ENCODE results near the gene CLPTM1L.
"Not testable (repeated sequence)": the region's sequence is repeated elsewhere in the genome, so short reads cannot be mapped to it uniquely, and the experiment has no call there.

CLPTM1L gene

GRCh38 chr5:1292139-1292538 lies 52.8 kb downstream of the CLPTM1L start:
- peaks cover 45% of the 10 kb centered on the region for H3K27me3 ChIP-seq
- TF ChIP-seq CTCF (IDR thresholded peaks at IDR 0.05): no peak
- no peaks in the 10 kb centered on the region for H3K4me1 ChIP-seq (ENCODE audit: control insufficient read depth in 1 of 2, insufficient read depth in 1 of 2, low read depth in 1 of 2, low read length in 1 of 2)
- H3K4me3 ChIP-seq (ENCODE audit: low read depth in 1 of 2, low read length in 1 of 2): no peak overlapping the region
- no peaks in the 10 kb centered on the region for H3K9me3 ChIP-seq
- H3K36me3 ChIP-seq: no peaks in the 10 kb centered on the region
- no peak overlapping the region for H3K27ac ChIP-seq

- Histone ChIP-seq H3K27me3 (peaks cover 41% of the 10 kb centered on the region), H3K4me3 (ENCODE audit: low read depth in 1 of 2, low read length in 1 of 2) (no peak overlapping the region), H3K36me3 (no peaks in the 10 kb centered on the region), H3K9me3 (no peaks in the 10 kb centered on the region), H3K4me1 (ENCODE audit: control insufficient read depth in 1 of 2, insufficient read depth in 1 of 2, low read depth in 1 of 2, low read length in 1 of 2) (no peaks in the 10 kb centered on the region), H3K27ac (no peak overlapping the region)
- no peak for TF ChIP-seq CTCF (IDR thresholded peaks at IDR 0.05)
Observed at GRCh38 chr5:1291611-1292080, 53.3 kb downstream of the CLPTM1L start.

- not testable (repeated sequence) for H3K27ac ChIP-seq; H3K4me3 ChIP-seq (ENCODE audit: low read depth in 1 of 2, low read length in 1 of 2); H3K9me3 ChIP-seq; H3K4me1 ChIP-seq (ENCODE audit: control insufficient read depth in 1 of 2, insufficient read depth in 1 of 2, low read depth in 1 of 2, low read length in 1 of 2); H3K36me3 ChIP-seq
- peaks cover 34% of the 10 kb centered on the region for H3K27me3 ChIP-seq
Observed at GRCh38 chr5:1290956-1291355, 53.9 kb downstream of the CLPTM1L start.

GRCh38 chr5:1289559-1289958 lies 55.3 kb downstream of the CLPTM1L start:
- not testable (repeated sequence) for H3K4me1 ChIP-seq (ENCODE audit: control insufficient read depth in 1 of 2, insufficient read depth in 1 of 2, low read depth in 1 of 2, low read length in 1 of 2); H3K4me3 ChIP-seq (ENCODE audit: low read depth in 1 of 2, low read length in 1 of 2)

GRCh38 chr5:1288439-1289335 lies 56.2 kb downstream of the CLPTM1L start:
- H3K27me3 ChIP-seq: peaks cover 11% of the 10 kb centered on the region
- H3K36me3 ChIP-seq: no peaks in the 10 kb centered on the region
- no peak overlapping the region for H3K4me3 ChIP-seq (ENCODE audit: low read depth in 1 of 2, low read length in 1 of 2)
- H3K4me1 ChIP-seq (ENCODE audit: control insufficient read depth in 1 of 2, insufficient read depth in 1 of 2, low read depth in 1 of 2, low read length in 1 of 2): no peaks in the 10 kb centered on the region
- no peak overlapping the region for H3K27ac ChIP-seq
- H3K9me3 ChIP-seq: no peaks in the 10 kb centered on the region
- no peak for TF ChIP-seq CTCF (IDR thresholded peaks at IDR 0.05)

More at GRCh38 chr5:1289559-1289958, 55.3 kb downstream of the CLPTM1L start:
- not testable (repeated sequence) for H3K27ac ChIP-seq, H3K9me3 ChIP-seq, H3K36me3 ChIP-seq
- peaks cover 20% of the 10 kb centered on the region for H3K27me3 ChIP-seq

GRCh38 chr5:1285883-1286291 lies 59.0 kb downstream of the CLPTM1L start:
- Histone ChIP-seq H3K27me3 (no peaks in the 10 kb centered on the region), H3K36me3 (no peaks in the 10 kb centered on the region), H3K9me3 (no peaks in the 10 kb centered on the region), H3K4me1 (ENCODE audit: control insufficient read depth in 1 of 2, insufficient read depth in 1 of 2, low read depth in 1 of 2, low read length in 1 of 2) (no peaks in the 10 kb centered on the region), H3K27ac (no peak overlapping the region), H3K4me3 (ENCODE audit: low read depth in 1 of 2, low read length in 1 of 2) (no peak overlapping the region)
- TF ChIP-seq CTCF (IDR thresholded peaks at IDR 0.05): no peak
